Natural killer cell (primary cell): ENCODE data around the gene TCF25. TPM values are rescaled to one million over a fixed set of nuclear protein-coding genes. Genes with fewer than 3 reads are reported as not detected.

Source experiments
- ATAC-seq, 3 donors: fragments of 150-1000 bp in 2 of 3; fragments of 200-7000 bp in 1 of 3; cut with Tn5 transposase; 1 replicate in 1 of 3; 2 replicates in 2 of 3; pipeline ENCODE4 v1.10.0; 2021; ENCODE audit warnings: mild to moderate bottlenecking in 2 of 3, moderate library complexity in 2 of 3
- DNase-seq, 2 donors: peaks; one replicate each; pipeline versions ENCODE4 v3.0.0 to v3.0.0-alpha.2; 2013 to 2021; ENCODE audit warnings: mixed read lengths in 1 of 2
- H3K27ac ChIP-seq: one replicate; pipeline ENCODE4 v1.5.1; 2013; ENCODE audit warnings: mild to moderate bottlenecking, low read length
- H3K27me3 ChIP-seq: one replicate; pipeline ENCODE4 v1.6.1; 2013; ENCODE audit warnings: low read length; ENCODE audit not compliant: control insufficient read depth, insufficient read depth
- H3K36me3 ChIP-seq: one replicate; pipeline ENCODE4 v1.6.1; 2013; ENCODE audit warnings: low read length; ENCODE audit not compliant: control insufficient read depth, insufficient read depth
- H3K4me1 ChIP-seq: one replicate; pipeline ENCODE4 v1.6.1; 2013; ENCODE audit warnings: low read length; ENCODE audit not compliant: control insufficient read depth, insufficient read depth
- H3K4me3 ChIP-seq: one replicate; pipeline ENCODE4 v1.5.1; 2013; ENCODE audit warnings: low read length
- H3K9me3 ChIP-seq: one replicate; pipeline ENCODE4 v1.6.1; 2013; ENCODE audit warnings: low read length; ENCODE audit not compliant: control insufficient read depth, insufficient read depth
- H3K27ac Mint-ChIP-seq, 2 donors: one replicate each; pipeline ENCODE4 v1.8.0; 2022; ENCODE audit warnings: mild to moderate bottlenecking in 2 of 2, mixed read lengths in 2 of 2, moderate library complexity in 1 of 2
- H3K27me3 Mint-ChIP-seq, 2 donors: one replicate each; pipeline ENCODE4 v1.8.0; 2022; ENCODE audit warnings: low read depth in 2 of 2, mixed read lengths in 2 of 2
- H3K36me3 Mint-ChIP-seq: one replicate; pipeline ENCODE4 v1.8.0; 2022; ENCODE audit warnings: mixed read lengths
- H3K4me1 Mint-ChIP-seq, 2 donors: one replicate each; pipeline ENCODE4 v1.8.0; 2022; ENCODE audit warnings: mixed read lengths in 2 of 2
- H3K4me3 Mint-ChIP-seq: one replicate; pipeline ENCODE4 v1.8.0; 2022; ENCODE audit warnings: mild to moderate bottlenecking, moderate library complexity, mixed read lengths
- H3K9me3 Mint-ChIP-seq, 2 donors: one replicate each; pipeline ENCODE4 v1.8.0; 2022; ENCODE audit warnings: mixed read lengths in 2 of 2
- CTCF ChIP-seq: fragments of 200-600 bp; IDR thresholded peaks from one replicate; pipeline ENCODE4 v1.8.0; 2022; ENCODE audit warnings: antibody characterized with exemption
- WGBS: methylation state at CpG from one replicate; pipeline ENCODE4 v1.1.7; 2013; ENCODE audit warnings: missing lambda C conversion rate; ENCODE audit not compliant: insufficient coverage; 5-methylcytosine and 5-hydroxymethylcytosine counted together
- intact Hi-C: fragments of 100-400 bp; cut with micrococcal nuclease; formaldehyde crosslinking; loops from one replicate; pipeline ENCODE4 v1.14.2; 2022
- total RNA-seq, 4 donors: library from RNA; stranded (reverse); fragments of 120-200 nt in 1 of 4; gene quantifications; one replicate each; pipeline versions ENCODE4 v1.2.3 to v1.2.4, GENCODE V29; 2013 to 2022

TCF25 gene
- total RNA-seq, 3 donors from 2014 or later (not counting 1 experiment from before 2014, with no cell fraction given), result 509 to 682 (median 567) TPM

GRCh38 chr16:89936981-89937380, 63.6 kb downstream of the TCF25 start:
- no peak for DNase-seq
- 92% methylated on average over 20 of the region's 20 CpGs for WGBS
- H3K36me3 Mint-ChIP-seq, result no peaks in the 10 kb centered on the region
- Histone ChIP-seq H3K36me3 (no peaks in the 10 kb centered on the region), H3K27ac (no peak overlapping the region), H3K27me3 (no peaks in the 10 kb centered on the region), H3K9me3 (no peaks in the 10 kb centered on the region), H3K4me3 (no peak overlapping the region), H3K4me1 (no peaks in the 10 kb centered on the region)
- no peak for TF ChIP-seq CTCF
- ATAC-seq, result no peak
- no peak overlapping the region for H3K4me3 Mint-ChIP-seq
- H3K27me3 Mint-ChIP-seq, result peaks cover 5 to 6% of the 10 kb centered on the region in 2 donors
- H3K9me3 Mint-ChIP-seq, result no peaks in the 10 kb centered on the region
- intact Hi-C loops, result no loop called here
- H3K27ac Mint-ChIP-seq, result no peak overlapping the region
- H3K4me1 Mint-ChIP-seq, result no peaks in the 10 kb centered on the region

- Histone ChIP-seq H3K9me3 (no peaks in the 10 kb centered on the region), H3K27ac (no peak overlapping the region), H3K4me3 (no peak overlapping the region), H3K36me3 (no peaks in the 10 kb centered on the region), H3K27me3 (no peaks in the 10 kb centered on the region), H3K4me1 (no peaks in the 10 kb centered on the region)
- WGBS, result 76% methylated on average over 19 of the region's 21 CpGs
- peaks cover 5 to 6% of the 10 kb centered on the region in 2 donors for H3K27me3 Mint-ChIP-seq
- no peak overlapping the region for H3K4me3 Mint-ChIP-seq
- ATAC-seq (no peak), DNase-seq (no peak)
- H3K27ac Mint-ChIP-seq, result no peak overlapping the region
- H3K9me3 Mint-ChIP-seq, result no peaks in the 10 kb centered on the region
- H3K4me1 Mint-ChIP-seq, result no peaks in the 10 kb centered on the region
- intact Hi-C loops, result no loop called here
- no peak for TF ChIP-seq CTCF
- no peaks in the 10 kb centered on the region for H3K36me3 Mint-ChIP-seq
Measured at GRCh38 chr16:89938175-89938885, 64.9 kb downstream of the TCF25 start.

- Mint-ChIP-seq H3K4me1 (peaks cover 11 to 16% of the 10 kb centered on the region in 2 donors), H3K4me3 (no peak overlapping the region), H3K36me3 (no peaks in the 10 kb centered on the region), H3K27ac (no peak overlapping the region), H3K9me3 (no peaks in the 10 kb centered on the region), H3K27me3 (peaks cover 9 to 17% of the 10 kb centered on the region in 2 donors)
- intact Hi-C loops, result no loop called here
- H3K4me3 ChIP-seq, result no peak overlapping the region
- peaks cover 20% of the 10 kb centered on the region for H3K27me3 ChIP-seq
- no peak for TF ChIP-seq CTCF
- ATAC-seq (no peak), DNase-seq (no peak)
- peaks cover 20% of the 10 kb centered on the region for H3K4me1 ChIP-seq
- no peaks in the 10 kb centered on the region for H3K9me3 ChIP-seq
- no peaks in the 10 kb centered on the region for H3K36me3 ChIP-seq
- H3K27ac ChIP-seq, result no peak overlapping the region
- 61% methylated on average over 5 of the region's 5 CpGs for WGBS
Measured at GRCh38 chr16:89944773-89945172, 71.4 kb downstream of the TCF25 start.

GRCh38 chr16:89945654-89946053, 72.3 kb downstream of the TCF25 start:
- no peak for DNase-seq
- no peak for ATAC-seq
- Histone ChIP-seq H3K27me3 (peaks cover 20% of the 10 kb centered on the region), H3K27ac (no peak overlapping the region), H3K4me1 (peaks cover 23% of the 10 kb centered on the region), H3K9me3 (no peaks in the 10 kb centered on the region), H3K4me3 (no peak overlapping the region), H3K36me3 (no peaks in the 10 kb centered on the region)
- Mint-ChIP-seq H3K27me3 (peaks cover 9 to 17% of the 10 kb centered on the region in 2 donors), H3K27ac (no peak overlapping the region), H3K9me3 (no peaks in the 10 kb centered on the region), H3K4me1 (peaks cover 15 to 17% of the 10 kb centered on the region in 2 donors), H3K36me3 (no peaks in the 10 kb centered on the region), H3K4me3 (no peak overlapping the region)
- intact Hi-C loops, result no loop called here
- WGBS, result 84% methylated on average over 7 of the region's 7 CpGs
- no peak for TF ChIP-seq CTCF
